Parathyroid adenoma (tissue), 2 donors: ENCODE data around the gene CLEC4D.
"Not testable (repeated sequence)": the region's sequence is repeated elsewhere in the genome, so short reads cannot be mapped to it uniquely, and the experiment has no call there.

Experiments used
- H2AFZ ChIP-seq: fragments of 300-600 bp; sonication (generic); one replicate; pipeline ENCODE4 v1.7.0; 2017; ENCODE audit warnings: antibody characterized with exemption, mild to moderate bottlenecking
- H3K27ac ChIP-seq: fragments of 300-600 bp; sonication (generic); one replicate; pipeline ENCODE4 v1.7.0; 2017
- H3K27me3 ChIP-seq: fragments of 300-600 bp; sonication (generic); one replicate; pipeline ENCODE4 v1.7.0; 2017; ENCODE audit warnings: low read length; ENCODE audit not compliant: control insufficient read depth, insufficient read depth
- H3K36me3 ChIP-seq: fragments of 300-600 bp; sonication (generic); one replicate; pipeline ENCODE4 v1.7.0; 2017; ENCODE audit warnings: low read length; ENCODE audit not compliant: control insufficient read depth, insufficient read depth
- H3K4me1 ChIP-seq: fragments of 300-600 bp; sonication (generic); one replicate; pipeline ENCODE4 v1.7.0; 2017; ENCODE audit warnings: control low read depth
- H3K4me2 ChIP-seq: fragments of 300-600 bp; sonication (generic); one replicate; pipeline ENCODE4 v1.7.0; 2017; ENCODE audit warnings: low read length
- H3K4me3 ChIP-seq: fragments of 300-600 bp; sonication (generic); one replicate; pipeline ENCODE4 v1.7.0; 2017; ENCODE audit warnings: low read depth, low read length
- H3K79me2 ChIP-seq: fragments of 300-600 bp; sonication (generic); one replicate; pipeline ENCODE4 v1.7.0; 2017; ENCODE audit warnings: control low read depth
- H3K9ac ChIP-seq: fragments of 300-600 bp; sonication (generic); one replicate; pipeline ENCODE4 v1.7.0; 2017; ENCODE audit warnings: mild to moderate bottlenecking
- H3K9me3 ChIP-seq: fragments of 300-600 bp; sonication (generic); one replicate; pipeline ENCODE4 v1.7.0; 2017; ENCODE audit warnings: low read length; ENCODE audit not compliant: control insufficient read depth
- TF ChIP-seq, protein P1 (sequence below): fragments of 300-600 bp; sonication (generic); IDR thresholded peaks from one replicate; pipeline ENCODE4 v1.7.0; 2017; ENCODE audit warnings: antibody characterized with exemption, mild to moderate bottlenecking
- donor health status: primary hyperparathyroidism.

Gene CLEC4D

DNA sequence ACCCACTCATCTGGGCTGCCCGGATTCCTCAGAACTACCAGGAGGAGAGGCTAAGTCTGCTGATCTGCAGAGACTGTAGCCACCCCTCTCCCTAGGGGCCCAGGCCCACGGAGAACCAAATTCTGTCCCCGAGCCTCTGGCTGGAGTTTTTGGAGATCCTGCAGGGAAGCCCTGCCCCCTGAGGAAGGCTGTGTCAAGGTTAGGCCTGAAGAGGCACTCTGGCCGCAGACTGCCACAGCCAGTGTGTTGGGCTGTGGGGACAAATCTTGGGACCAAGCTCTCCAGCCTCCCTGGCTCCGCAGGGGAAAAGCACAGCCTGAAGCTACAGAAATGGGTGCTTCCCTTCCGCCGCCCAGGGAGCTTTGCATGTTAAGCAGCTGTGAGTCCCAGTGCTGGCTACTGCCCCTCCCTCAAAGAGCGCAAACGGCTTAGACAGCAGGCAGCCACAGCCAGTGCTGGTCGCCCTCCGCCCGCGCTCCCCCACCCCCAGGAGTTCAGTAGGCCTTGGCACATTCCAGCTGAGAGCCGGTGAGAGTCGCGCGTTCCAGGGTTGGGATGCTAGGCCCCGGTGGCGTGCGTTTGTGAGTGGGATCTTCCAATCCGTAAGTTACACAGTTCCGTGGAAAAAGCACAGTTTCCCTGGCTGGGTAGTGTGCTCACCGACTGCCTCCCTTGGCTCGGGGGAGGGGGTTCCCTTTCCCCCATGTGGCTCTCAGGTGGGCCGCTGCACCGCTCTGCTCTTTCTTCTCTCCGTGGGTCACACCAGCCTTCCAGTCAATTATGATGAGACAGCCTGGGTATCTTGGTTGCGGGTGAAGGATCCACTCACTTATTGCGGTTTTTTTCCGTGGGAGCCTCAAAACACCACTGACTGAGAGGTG, 14.2 kb downstream of the CLEC4D start:
- no peaks in the 10 kb centered on the region for H3K27me3 ChIP-seq
- H3K9me3 ChIP-seq = no peaks in the 10 kb centered on the region
- no peak overlapping the region for H3K4me3 ChIP-seq
- no peak overlapping the region for H2AFZ ChIP-seq
- TF ChIP-seq, protein P1, sequence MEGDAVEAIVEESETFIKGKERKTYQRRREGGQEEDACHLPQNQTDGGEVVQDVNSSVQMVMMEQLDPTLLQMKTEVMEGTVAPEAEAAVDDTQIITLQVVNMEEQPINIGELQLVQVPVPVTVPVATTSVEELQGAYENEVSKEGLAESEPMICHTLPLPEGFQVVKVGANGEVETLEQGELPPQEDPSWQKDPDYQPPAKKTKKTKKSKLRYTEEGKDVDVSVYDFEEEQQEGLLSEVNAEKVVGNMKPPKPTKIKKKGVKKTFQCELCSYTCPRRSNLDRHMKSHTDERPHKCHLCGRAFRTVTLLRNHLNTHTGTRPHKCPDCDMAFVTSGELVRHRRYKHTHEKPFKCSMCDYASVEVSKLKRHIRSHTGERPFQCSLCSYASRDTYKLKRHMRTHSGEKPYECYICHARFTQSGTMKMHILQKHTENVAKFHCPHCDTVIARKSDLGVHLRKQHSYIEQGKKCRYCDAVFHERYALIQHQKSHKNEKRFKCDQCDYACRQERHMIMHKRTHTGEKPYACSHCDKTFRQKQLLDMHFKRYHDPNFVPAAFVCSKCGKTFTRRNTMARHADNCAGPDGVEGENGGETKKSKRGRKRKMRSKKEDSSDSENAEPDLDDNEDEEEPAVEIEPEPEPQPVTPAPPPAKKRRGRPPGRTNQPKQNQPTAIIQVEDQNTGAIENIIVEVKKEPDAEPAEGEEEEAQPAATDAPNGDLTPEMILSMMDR = no peak
- no peak overlapping the region for H3K9ac ChIP-seq
- no peak overlapping the region for H3K4me2 ChIP-seq
- H3K36me3 ChIP-seq = no peaks in the 10 kb centered on the region
- H3K4me1 ChIP-seq = no peaks in the 10 kb centered on the region
- H3K79me2 ChIP-seq = no peaks in the 10 kb centered on the region
- no peak overlapping the region for H3K27ac ChIP-seq

DNA sequence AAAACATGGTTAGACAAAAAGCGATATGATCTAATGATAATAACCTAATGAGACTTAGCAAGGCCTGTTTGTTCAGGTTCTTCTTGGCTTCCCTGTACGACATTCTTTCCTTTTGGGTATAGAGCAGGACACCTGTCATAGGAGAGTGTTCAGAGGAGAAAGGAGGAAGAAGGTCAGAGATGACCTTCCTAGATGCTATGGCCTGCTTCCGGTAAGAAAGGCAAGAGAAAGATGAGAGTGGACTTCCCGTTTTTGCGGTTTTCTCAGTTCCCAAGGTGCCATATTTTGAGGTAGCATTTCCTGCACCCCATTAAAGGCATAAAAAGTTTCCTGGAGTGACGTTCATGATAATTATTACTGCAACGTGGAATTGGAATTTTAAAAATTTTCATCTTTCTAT, 18.7 kb downstream of the CLEC4D start:
- Histone ChIP-seq H3K4me3 (no peak overlapping the region), H3K27ac (no peak overlapping the region), H3K4me2 (no peak overlapping the region), H3K36me3 (no peaks in the 10 kb centered on the region), H3K79me2 (no peaks in the 10 kb centered on the region), H3K27me3 (no peaks in the 10 kb centered on the region), H3K4me1 (no peaks in the 10 kb centered on the region), H3K9ac (no peak overlapping the region), H2AFZ (no peak overlapping the region), H3K9me3 (no peaks in the 10 kb centered on the region)
- TF ChIP-seq, protein P1 = no peak

DNA sequence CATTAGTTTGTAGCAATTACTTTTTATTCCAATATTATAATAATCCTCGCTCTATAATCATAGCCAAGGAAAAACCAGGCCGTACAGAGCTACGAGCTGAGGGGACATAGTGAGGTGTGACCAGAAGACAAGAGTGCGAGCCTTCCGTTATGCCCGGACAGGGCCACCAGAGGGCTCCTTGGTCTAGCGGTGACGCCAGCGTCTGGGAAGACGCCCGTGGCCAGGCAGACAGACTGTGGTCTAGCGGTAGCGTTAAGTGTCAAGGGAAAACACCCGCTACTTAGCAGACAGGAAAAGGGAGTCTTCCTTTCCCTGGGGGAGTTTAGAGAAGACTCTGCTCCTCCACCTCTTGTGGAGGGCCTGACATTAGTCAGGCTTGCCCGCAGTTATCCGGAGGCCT, 24.5 kb downstream of the CLEC4D start:
- H3K27me3 ChIP-seq, H3K9ac ChIP-seq, H3K4me3 ChIP-seq, H3K4me1 ChIP-seq, H2AFZ ChIP-seq, H3K4me2 ChIP-seq, H3K27ac ChIP-seq, H3K79me2 ChIP-seq, H3K36me3 ChIP-seq, H3K9me3 ChIP-seq: not testable (repeated sequence)

DNA sequence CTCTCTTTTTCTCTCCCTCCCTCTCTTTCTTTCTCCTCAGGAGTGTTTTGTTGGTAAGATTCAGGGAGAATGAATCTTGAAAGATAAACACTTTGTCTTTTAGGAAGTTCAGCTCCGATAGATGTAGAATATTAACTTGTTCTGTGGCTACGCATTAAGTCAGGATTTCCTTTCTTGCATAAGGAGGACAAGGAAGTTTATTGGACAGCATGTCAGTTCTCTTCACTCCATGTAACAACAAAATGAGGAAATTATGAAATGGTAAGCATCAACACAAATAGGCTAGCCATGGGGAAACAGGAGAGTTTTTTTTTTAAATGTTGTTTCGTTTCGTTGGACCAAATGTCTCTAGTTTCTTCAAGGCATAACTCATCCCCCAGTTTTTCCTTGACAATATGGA, 27.5 kb downstream of the CLEC4D start, which contains the start of gene CLEC4E:
Gene CLEC4E (minus strand): TSS at position 75 of the 400 bp plus-strand sequence. CDS start 108 bp downstream, outside the sequence.
- H3K27ac ChIP-seq, H3K27me3 ChIP-seq, H3K4me2 ChIP-seq, H3K4me3 ChIP-seq, H3K9me3 ChIP-seq, H3K4me1 ChIP-seq, H3K79me2 ChIP-seq, H3K36me3 ChIP-seq, H3K9ac ChIP-seq, H2AFZ ChIP-seq: not testable (repeated sequence)

DNA sequence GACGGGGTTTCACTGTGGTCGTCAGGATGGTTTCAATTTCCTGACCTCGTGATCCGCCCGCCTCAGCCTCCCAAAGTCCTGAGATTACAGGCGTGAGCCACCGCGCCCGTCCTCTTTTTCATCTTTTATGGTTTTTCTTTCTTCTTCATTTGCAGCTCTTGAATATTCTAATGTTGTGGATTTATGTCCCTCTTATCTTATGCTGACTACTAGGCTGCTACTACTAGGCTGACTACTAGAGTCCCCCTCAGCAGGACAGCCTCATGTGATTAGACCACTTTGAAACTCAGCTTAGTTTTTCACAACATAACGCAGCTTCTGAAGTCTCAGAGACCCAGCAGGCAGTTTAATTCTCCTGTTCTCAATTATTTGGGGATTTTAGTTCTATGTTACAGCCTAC, 28.3 kb downstream of the CLEC4D start:
- no peak overlapping the region for H3K9ac ChIP-seq
- no peaks in the 10 kb centered on the region for H3K79me2 ChIP-seq
- no peaks in the 10 kb centered on the region for H3K9me3 ChIP-seq
- H2AFZ ChIP-seq = no peak overlapping the region
- H3K4me3 ChIP-seq = no peak overlapping the region
- H3K27me3 ChIP-seq = no peaks in the 10 kb centered on the region
- no peaks in the 10 kb centered on the region for H3K4me1 ChIP-seq
- H3K36me3 ChIP-seq = no peaks in the 10 kb centered on the region
- no peak overlapping the region for H3K27ac ChIP-seq
- no peak overlapping the region for H3K4me2 ChIP-seq
- TF ChIP-seq, protein P1 = no peak
